HepG2 (cell line): Measurements from ENCODE around the gene PMAIP1. TPM values are rescaled to one million over a fixed set of nuclear protein-coding genes. Genes with fewer than 3 reads are reported as not detected.

Experiments
- ATAD3A ChIP-seq: sonication (generic); formaldehyde crosslinking; IDR thresholded peaks from 2 replicates; pipeline ENCODE4 v1.4.0; 2020; ENCODE audit warnings: missing genetic modification reagents
- ATRX ChIP-seq: sonication (generic); formaldehyde crosslinking; IDR thresholded peaks from 2 replicates; pipeline ENCODE4 v1.4.0; 2020; ENCODE audit warnings: missing genetic modification reagents, borderline replicate concordance
- CC2D1A ChIP-seq: sonication (generic); formaldehyde crosslinking; IDR thresholded peaks from 2 replicates; pipeline ENCODE4 v1.8.1; 2023; ENCODE audit warnings: mild to moderate bottlenecking, missing genetic modification reagents
- ETV5 ChIP-seq: IDR thresholded peaks from 2 replicates; pipeline ENCODE4 v1.6.1; 2018; ENCODE audit warnings: missing biosample characterization, missing genetic modification reagents, inconsistent platforms, borderline replicate concordance
- GABPA ChIP-seq, 2 experiments: IDR thresholded peaks; 2 replicates each; pipeline ENCODE4 v1.6.1; 2011 to 2016; ENCODE audit warnings: low read depth in 2 of 2, low read length in 1 of 2, missing biosample characterization in 1 of 2, missing genetic modification characterization in 1 of 2
- NFATC3 ChIP-seq: sonication (generic); formaldehyde crosslinking; IDR thresholded peaks from 2 replicates; pipeline ENCODE4 v1.5.1; 2020; ENCODE audit warnings: mild to moderate bottlenecking, missing genetic modification reagents
- NFYB ChIP-seq: sonication (generic); formaldehyde crosslinking; IDR thresholded peaks from 2 replicates; pipeline ENCODE4 v1.4.0; 2020; ENCODE audit warnings: missing genetic modification reagents
- NR3C1 ChIP-seq: sonication (generic); formaldehyde crosslinking; IDR thresholded peaks from 2 replicates; pipeline ENCODE4 v1.4.0; 2020; ENCODE audit warnings: missing genetic modification reagents
- RXRB ChIP-seq: IDR thresholded peaks from 2 replicates; pipeline ENCODE4 v1.6.1; 2016; ENCODE audit warnings: borderline replicate concordance, missing genetic modification reagents, missing compliant biosample characterization
- ZFP82 ChIP-seq: sonication (generic); formaldehyde crosslinking; IDR thresholded peaks from 2 replicates; pipeline ENCODE4 v1.5.1; 2020; ENCODE audit warnings: mild to moderate bottlenecking, missing genetic modification reagents, borderline replicate concordance
- ZNF562 ChIP-seq: sonication (generic); formaldehyde crosslinking; IDR thresholded peaks from 2 replicates; pipeline ENCODE4 v1.8.0; 2022; ENCODE audit warnings: missing genetic modification reagents, borderline replicate concordance
- ZNF674 ChIP-seq: sonication (generic); formaldehyde crosslinking; IDR thresholded peaks from 2 replicates; pipeline ENCODE4 v1.5.0; 2020; ENCODE audit warnings: low read depth, mild to moderate bottlenecking, missing genetic modification reagents
- ZNF780A ChIP-seq: sonication (generic); formaldehyde crosslinking; IDR thresholded peaks from 2 replicates; pipeline ENCODE4 v1.8.0; 2022; ENCODE audit warnings: mild to moderate bottlenecking, missing genetic modification reagents, moderate library complexity
- ZNF790 ChIP-seq: sonication (generic); formaldehyde crosslinking; IDR thresholded peaks from 2 replicates; pipeline ENCODE4 v1.8.0; 2022; ENCODE audit warnings: missing genetic modification reagents, mild to moderate bottlenecking, borderline replicate concordance
- ZNF792 ChIP-seq: IDR thresholded peaks from 2 replicates; pipeline ENCODE4 v1.6.1; 2016
- ZNF839 ChIP-seq: sonication (generic); formaldehyde crosslinking; IDR thresholded peaks from 2 replicates; pipeline ENCODE4 v1.4.0; 2020; ENCODE audit warnings: missing genetic modification reagents, mild to moderate bottlenecking, borderline replicate concordance
- polyA plus RNA-seq, 8 experiments: library from polyadenylated mRNA; depleted of rRNA in 3 of 8; stranded (reverse) in 7 of 8; unstranded in 1 of 8; fragments of >200 nt; fragmentation: Illumina TruSeq in 4 of 8; extraction: Trizol in 4 of 8; gene quantifications; 2 replicates each; pipeline versions ENCODE4 v1.2.1 to v1.2.3, GENCODE V29; 2011 to 2016; ENCODE audit warnings: low read depth in 4 of 8, missing spikeins in 1 of 8, mixed read lengths in 1 of 8; ENCODE audit not compliant: insufficient read depth in 1 of 8
- total RNA-seq, 5 experiments: library from RNA; depleted of rRNA; stranded (reverse); fragments of >200 nt; fragmentation: Illumina TruSeq; extraction: Trizol; gene quantifications; 2 replicates each; pipeline ENCODE4 v1.2.3, GENCODE V29; 2016; ENCODE audit warnings: low read depth in 1 of 5
- TF ChIP-seq, protein P1 (sequence below): sonication (generic); formaldehyde crosslinking; IDR thresholded peaks from 2 replicates; pipeline ENCODE4 v1.5.1; 2020; ENCODE audit warnings: mild to moderate bottlenecking, missing genetic modification reagents, borderline replicate concordance
- TF ChIP-seq, protein P2 (sequence below): sonication (generic); formaldehyde crosslinking; IDR thresholded peaks from 2 replicates; pipeline ENCODE4 v1.5.0; 2020; ENCODE audit warnings: missing genetic modification reagents
- TF ChIP-seq, protein P3 (sequence below): IDR thresholded peaks from 2 replicates; pipeline ENCODE4 v1.6.1; 2018; ENCODE audit warnings: missing genetic modification reagents
- TF ChIP-seq, protein P4 (sequence below): sonication (generic); formaldehyde crosslinking; IDR thresholded peaks from 2 replicates; pipeline ENCODE4 v1.8.0; 2022; ENCODE audit warnings: mild to moderate bottlenecking, missing genetic modification reagents, moderate library complexity

The PMAIP1 gene
- total and polyA plus RNA-seq, 2 of the 13 experiments (the other 11 are each of a cell fraction or from before 2014, with no cell fraction given) = 1.5 to 1.7 TPM

DNA sequence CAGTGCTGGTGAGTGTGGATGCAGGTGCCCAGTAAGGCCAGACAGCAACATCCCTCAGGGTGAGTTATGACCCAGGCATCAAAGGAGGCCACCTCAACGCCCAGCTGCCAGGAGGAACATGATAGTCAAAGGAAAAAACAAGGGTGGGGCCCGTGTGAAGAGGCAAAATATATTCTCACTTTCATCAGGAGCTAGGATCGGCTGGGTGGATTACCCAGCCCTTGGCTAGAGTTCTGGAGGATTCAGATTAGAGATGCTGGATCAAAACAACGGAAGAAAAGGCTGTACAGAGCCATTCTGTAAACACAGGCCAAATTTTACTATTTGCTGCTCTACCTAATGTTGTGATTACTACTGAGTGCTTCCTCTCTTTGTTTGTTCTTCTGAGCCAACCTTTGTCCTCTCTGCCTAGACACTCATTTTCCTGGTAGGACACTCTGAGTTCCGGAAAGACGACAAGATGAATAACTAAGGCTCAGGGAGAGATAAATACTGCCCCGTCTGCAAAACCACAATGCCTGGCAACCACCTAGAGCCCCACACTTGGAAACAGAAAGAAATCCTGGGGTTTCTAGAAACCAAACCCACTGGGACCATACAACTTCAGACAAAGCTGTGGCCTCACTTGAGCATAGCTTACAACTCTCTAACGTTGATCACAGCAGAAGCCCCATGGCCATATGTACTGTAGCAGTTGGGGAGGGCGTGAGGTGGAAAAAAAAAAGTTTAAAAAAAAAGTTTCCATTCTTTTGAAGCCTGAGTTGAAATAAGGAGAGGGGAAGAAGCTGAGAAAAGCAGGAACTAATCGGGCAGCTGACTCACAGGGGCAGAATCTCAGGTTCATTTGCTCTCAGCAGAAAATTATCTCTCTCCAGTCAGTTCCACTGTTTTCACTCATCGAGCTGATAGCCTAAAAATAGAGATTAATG, 17.8 kb upstream of the PMAIP1 start (continued):
- TF ChIP-seq CC2D1A (CRISPR knock-in tag) (no peak), ATAD3A (CRISPR knock-in tag) (no peak), ZFP82 (CRISPR knock-in tag) (no peak), ETV5 (peak; percentile 74; the same call in 1 of the 2 replicates), ATRX (CRISPR knock-in tag) (no peak), ZNF780A (CRISPR knock-in tag) (no peak), ZNF562 (CRISPR knock-in tag) (no peak), GABPA (IDR thresholded peaks at IDR 0.05; ENCODE audit: low read depth, low read length) (no peak), GABPA (CRISPR knock-in tag; IDR thresholded peaks at IDR 0.05; ENCODE audit: low read depth) (peak; percentile 69), NFYB (CRISPR knock-in tag) (no peak), ZNF790 (CRISPR knock-in tag) (no peak), NFATC3 (CRISPR knock-in tag) (no peak), RXRB (peak; percentile 46), NR3C1 (no peak), ZNF839 (CRISPR knock-in tag) (no peak), ZNF792 (CRISPR knock-in tag) (peak; percentile 37; the same call in 1 of the 2 replicates), ZNF674 (CRISPR knock-in tag) (no peak)
- TF ChIP-seq, protein P1, sequence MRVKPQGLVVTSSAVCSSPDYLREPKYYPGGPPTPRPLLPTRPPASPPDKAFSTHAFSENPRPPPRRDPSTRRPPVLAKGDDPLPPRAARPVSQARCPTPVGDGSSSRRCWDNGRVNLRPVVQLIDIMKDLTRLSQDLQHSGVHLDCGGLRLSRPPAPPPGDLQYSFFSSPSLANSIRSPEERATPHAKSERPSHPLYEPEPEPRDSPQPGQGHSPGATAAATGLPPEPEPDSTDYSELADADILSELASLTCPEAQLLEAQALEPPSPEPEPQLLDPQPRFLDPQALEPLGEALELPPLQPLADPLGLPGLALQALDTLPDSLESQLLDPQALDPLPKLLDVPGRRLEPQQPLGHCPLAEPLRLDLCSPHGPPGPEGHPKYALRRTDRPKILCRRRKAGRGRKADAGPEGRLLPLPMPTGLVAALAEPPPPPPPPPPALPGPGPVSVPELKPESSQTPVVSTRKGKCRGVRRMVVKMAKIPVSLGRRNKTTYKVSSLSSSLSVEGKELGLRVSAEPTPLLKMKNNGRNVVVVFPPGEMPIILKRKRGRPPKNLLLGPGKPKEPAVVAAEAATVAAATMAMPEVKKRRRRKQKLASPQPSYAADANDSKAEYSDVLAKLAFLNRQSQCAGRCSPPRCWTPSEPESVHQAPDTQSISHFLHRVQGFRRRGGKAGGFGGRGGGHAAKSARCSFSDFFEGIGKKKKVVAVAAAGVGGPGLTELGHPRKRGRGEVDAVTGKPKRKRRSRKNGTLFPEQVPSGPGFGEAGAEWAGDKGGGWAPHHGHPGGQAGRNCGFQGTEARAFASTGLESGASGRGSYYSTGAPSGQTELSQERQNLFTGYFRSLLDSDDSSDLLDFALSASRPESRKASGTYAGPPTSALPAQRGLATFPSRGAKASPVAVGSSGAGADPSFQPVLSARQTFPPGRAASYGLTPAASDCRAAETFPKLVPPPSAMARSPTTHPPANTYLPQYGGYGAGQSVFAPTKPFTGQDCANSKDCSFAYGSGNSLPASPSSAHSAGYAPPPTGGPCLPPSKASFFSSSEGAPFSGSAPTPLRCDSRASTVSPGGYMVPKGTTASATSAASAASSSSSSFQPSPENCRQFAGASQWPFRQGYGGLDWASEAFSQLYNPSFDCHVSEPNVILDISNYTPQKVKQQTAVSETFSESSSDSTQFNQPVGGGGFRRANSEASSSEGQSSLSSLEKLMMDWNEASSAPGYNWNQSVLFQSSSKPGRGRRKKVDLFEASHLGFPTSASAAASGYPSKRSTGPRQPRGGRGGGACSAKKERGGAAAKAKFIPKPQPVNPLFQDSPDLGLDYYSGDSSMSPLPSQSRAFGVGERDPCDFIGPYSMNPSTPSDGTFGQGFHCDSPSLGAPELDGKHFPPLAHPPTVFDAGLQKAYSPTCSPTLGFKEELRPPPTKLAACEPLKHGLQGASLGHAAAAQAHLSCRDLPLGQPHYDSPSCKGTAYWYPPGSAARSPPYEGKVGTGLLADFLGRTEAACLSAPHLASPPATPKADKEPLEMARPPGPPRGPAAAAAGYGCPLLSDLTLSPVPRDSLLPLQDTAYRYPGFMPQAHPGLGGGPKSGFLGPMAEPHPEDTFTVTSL (CRISPR knock-in tag) = peak; percentile 71; the same call in 1 of the 2 replicates
- TF ChIP-seq, protein P2, sequence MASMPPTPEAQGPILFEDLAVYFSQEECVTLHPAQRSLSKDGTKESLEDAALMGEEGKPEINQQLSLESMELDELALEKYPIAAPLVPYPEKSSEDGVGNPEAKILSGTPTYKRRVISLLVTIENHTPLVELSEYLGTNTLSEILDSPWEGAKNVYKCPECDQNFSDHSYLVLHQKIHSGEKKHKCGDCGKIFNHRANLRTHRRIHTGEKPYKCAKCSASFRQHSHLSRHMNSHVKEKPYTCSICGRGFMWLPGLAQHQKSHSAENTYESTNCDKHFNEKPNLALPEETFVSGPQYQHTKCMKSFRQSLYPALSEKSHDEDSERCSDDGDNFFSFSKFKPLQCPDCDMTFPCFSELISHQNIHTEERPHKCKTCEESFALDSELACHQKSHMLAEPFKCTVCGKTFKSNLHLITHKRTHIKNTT (CRISPR knock-in tag) = no peak
- TF ChIP-seq, protein P3, sequence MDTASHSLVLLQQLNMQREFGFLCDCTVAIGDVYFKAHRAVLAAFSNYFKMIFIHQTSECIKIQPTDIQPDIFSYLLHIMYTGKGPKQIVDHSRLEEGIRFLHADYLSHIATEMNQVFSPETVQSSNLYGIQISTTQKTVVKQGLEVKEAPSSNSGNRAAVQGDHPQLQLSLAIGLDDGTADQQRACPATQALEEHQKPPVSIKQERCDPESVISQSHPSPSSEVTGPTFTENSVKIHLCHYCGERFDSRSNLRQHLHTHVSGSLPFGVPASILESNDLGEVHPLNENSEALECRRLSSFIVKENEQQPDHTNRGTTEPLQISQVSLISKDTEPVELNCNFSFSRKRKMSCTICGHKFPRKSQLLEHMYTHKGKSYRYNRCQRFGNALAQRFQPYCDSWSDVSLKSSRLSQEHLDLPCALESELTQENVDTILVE (CRISPR knock-in tag) = no peak
- TF ChIP-seq, protein P4, sequence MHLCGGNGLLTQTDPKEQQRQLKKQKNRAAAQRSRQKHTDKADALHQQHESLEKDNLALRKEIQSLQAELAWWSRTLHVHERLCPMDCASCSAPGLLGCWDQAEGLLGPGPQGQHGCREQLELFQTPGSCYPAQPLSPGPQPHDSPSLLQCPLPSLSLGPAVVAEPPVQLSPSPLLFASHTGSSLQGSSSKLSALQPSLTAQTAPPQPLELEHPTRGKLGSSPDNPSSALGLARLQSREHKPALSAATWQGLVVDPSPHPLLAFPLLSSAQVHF = no peak
